ENCODE results near the gene PLXNA4. TPM values are rescaled to one million over a fixed set of nuclear protein-coding genes. Genes with fewer than 3 reads are reported as not detected.

PLXNA4 gene
- total RNA-seq, 1 donor from 2014 or later, result 14.0 TPM

GRCh38 chr7:132440151-132440550 is 136.1 kb downstream of the PLXNA4 start:
- H3K27me3 ChIP-seq, result no peaks in the 10 kb centered on the region
- no peaks in the 10 kb centered on the region for H3K36me3 ChIP-seq
- no peak for DNase-seq (ENCODE audit: extremely low spot score in 2 of 2)
- intact Hi-C loops (cut with DNase I), result no loop called here
- TF ChIP-seq CTCF (IDR thresholded peaks at IDR 0.05) (no peak), POLR2AphosphoS5 (IDR thresholded peaks at IDR 0.05; ENCODE audit: insufficient read depth in 1 of 2, low read depth in 1 of 2) (no peak), POLR2A (IDR thresholded peaks at IDR 0.05) (no peak)
- no peak overlapping the region for H3K27ac ChIP-seq
- no peaks in the 10 kb centered on the region for H3K4me1 ChIP-seq
- no peak overlapping the region for H3K4me3 ChIP-seq
- H3K9me3 ChIP-seq, result no peaks in the 10 kb centered on the region

- Histone ChIP-seq H3K36me3 (no peaks in the 10 kb centered on the region), H3K9me3 (no peaks in the 10 kb centered on the region), H3K27me3 (no peaks in the 10 kb centered on the region), H3K4me1 (no peaks in the 10 kb centered on the region), H3K4me3 (no peak overlapping the region), H3K27ac (no peak overlapping the region)
- intact Hi-C loops (cut with DNase I), result no loop called here
- TF ChIP-seq CTCF (IDR thresholded peaks at IDR 0.05) (no peak), POLR2AphosphoS5 (IDR thresholded peaks at IDR 0.05; ENCODE audit: insufficient read depth in 1 of 2, low read depth in 1 of 2) (no peak), POLR2A (IDR thresholded peaks at IDR 0.05) (no peak)
- DNase-seq (ENCODE audit: extremely low spot score in 2 of 2), result no peak
These were observed 137.3 kb downstream of the PLXNA4 start for GRCh38 chr7:132438926-132439325.

GRCh38 chr7:132437730-132438129 is 138.5 kb downstream of the PLXNA4 start:
- no peaks in the 10 kb centered on the region for H3K27me3 ChIP-seq
- H3K9me3 ChIP-seq, result no peaks in the 10 kb centered on the region
- DNase-seq (ENCODE audit: extremely low spot score in 2 of 2), result no peak
- intact Hi-C loops (cut with DNase I), result no loop called here
- no peaks in the 10 kb centered on the region for H3K4me1 ChIP-seq
- no peak overlapping the region for H3K4me3 ChIP-seq
- TF ChIP-seq POLR2A (IDR thresholded peaks at IDR 0.05), result no peak
- no peak for TF ChIP-seq CTCF (IDR thresholded peaks at IDR 0.05)
- TF ChIP-seq POLR2AphosphoS5 (IDR thresholded peaks at IDR 0.05; ENCODE audit: insufficient read depth in 1 of 2, low read depth in 1 of 2), result no peak
- no peak overlapping the region for H3K27ac ChIP-seq
- no peaks in the 10 kb centered on the region for H3K36me3 ChIP-seq

- TF ChIP-seq CTCF (IDR thresholded peaks at IDR 0.05) (no peak), POLR2A (IDR thresholded peaks at IDR 0.05) (no peak), POLR2AphosphoS5 (IDR thresholded peaks at IDR 0.05; ENCODE audit: insufficient read depth in 1 of 2, low read depth in 1 of 2) (no peak)
- no peak overlapping the region for H3K4me3 ChIP-seq
- no peak overlapping the region for H3K27ac ChIP-seq
- no peak for DNase-seq (ENCODE audit: extremely low spot score in 2 of 2)
- no peaks in the 10 kb centered on the region for H3K27me3 ChIP-seq
- H3K9me3 ChIP-seq, result no peaks in the 10 kb centered on the region
- intact Hi-C loops (cut with DNase I), result no loop called here
- no peaks in the 10 kb centered on the region for H3K36me3 ChIP-seq
- H3K4me1 ChIP-seq, result no peaks in the 10 kb centered on the region
These were observed 140.1 kb downstream of the PLXNA4 start for GRCh38 chr7:132436121-132436520.

DNA sequence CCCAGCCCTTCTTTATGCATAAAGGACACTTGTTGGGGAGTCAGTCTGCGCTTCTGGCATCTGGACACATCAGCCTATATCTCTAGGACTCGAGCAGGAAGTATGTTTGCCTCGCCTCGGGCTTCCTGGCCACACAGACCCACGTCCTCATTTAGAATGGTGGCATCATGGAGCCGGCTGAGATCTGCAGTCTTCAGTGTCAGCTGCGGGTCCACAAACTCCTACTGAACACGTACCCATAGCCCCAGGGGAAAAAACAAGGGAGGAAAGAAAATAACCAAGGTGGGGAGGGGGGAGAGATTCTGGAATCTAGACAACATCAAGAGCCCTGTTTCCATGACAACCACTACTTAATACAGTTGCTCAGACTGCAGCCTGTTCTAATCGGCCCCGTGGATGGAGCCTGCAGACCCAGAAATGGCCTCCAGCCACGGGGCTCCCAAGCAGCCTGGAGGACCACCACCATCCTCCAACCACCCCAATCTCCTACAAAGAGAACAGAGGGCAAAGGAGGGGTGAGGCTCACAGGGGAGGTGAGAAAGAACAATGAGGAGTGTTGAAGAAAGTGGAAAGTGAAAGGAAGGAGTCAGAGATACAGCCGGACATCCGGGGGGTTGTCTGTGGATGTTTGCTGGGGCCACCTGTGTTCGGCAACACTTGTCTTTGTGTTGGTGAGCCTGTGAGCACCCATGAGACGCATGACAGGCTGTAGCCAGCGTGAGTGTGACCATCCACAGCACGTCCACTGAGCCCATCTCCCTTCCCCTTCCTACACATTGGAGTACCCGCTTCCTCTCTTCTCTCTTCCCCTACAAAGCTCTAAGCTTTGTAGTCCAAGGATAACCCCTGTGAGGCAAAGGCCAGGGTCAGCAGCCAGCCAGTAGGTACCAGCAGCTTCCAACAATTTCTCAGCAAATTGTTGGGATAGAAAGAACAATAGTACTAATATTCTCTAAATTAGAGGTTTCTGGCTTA is 141.0 kb downstream of the PLXNA4 start:
- H3K9me3 ChIP-seq, result no peaks in the 10 kb centered on the region
- intact Hi-C loops (cut with DNase I), result no loop called here
- H3K4me3 ChIP-seq, result no peak overlapping the region
- no peaks in the 10 kb centered on the region for H3K4me1 ChIP-seq
- no peaks in the 10 kb centered on the region for H3K36me3 ChIP-seq
- H3K27me3 ChIP-seq, result no peaks in the 10 kb centered on the region
- no peak for DNase-seq (ENCODE audit: extremely low spot score in 2 of 2)
- TF ChIP-seq CTCF (IDR thresholded peaks at IDR 0.05) (no peak), POLR2A (IDR thresholded peaks at IDR 0.05) (no peak), POLR2AphosphoS5 (IDR thresholded peaks at IDR 0.05; ENCODE audit: insufficient read depth in 1 of 2, low read depth in 1 of 2) (no peak)
- H3K27ac ChIP-seq, result no peak overlapping the region

All from vagina (tissue), 2 donors.